HAP-1 (cell line): ENCODE results near the gene NR2F6.
A peak's percentile ranks its signal among the peaks of the same experiment; 100 is the strongest.

ENCODE experiments used
- DNase-seq, 2 experiments: peaks; one replicate each; pipeline ENCODE4 v3.0.0-alpha.2; 2016 to 2020; ENCODE audit warnings: low spot score in 2 of 2
- H3K27me3 ChIP-seq: fragments of 250-450 bp; sonication (Bioruptor Pico); 2 replicates; pipeline ENCODE4 v1.5.1; 2020; ENCODE audit warnings: low read depth, mild to moderate bottlenecking, moderate library complexity
- H3K36me3 ChIP-seq: fragments of 250-450 bp; sonication (Bioruptor Pico); replicated peaks from 2 replicates; pipeline ENCODE4 v1.5.1; 2020; ENCODE audit warnings: mild to moderate bottlenecking
- H3K4me1 ChIP-seq: fragments of 250-450 bp; sonication (Bioruptor Pico); 2 replicates; pipeline ENCODE4 v1.5.1; 2020; ENCODE audit warnings: mild to moderate bottlenecking
- H3K4me3 ChIP-seq: fragments of 250-450 bp; sonication (Bioruptor Pico); 2 replicates; pipeline ENCODE4 v1.5.1; 2020; ENCODE audit warnings: mild to moderate bottlenecking, moderate library complexity
- H3K9me3 ChIP-seq: fragments of 250-450 bp; sonication (Bioruptor Pico); 2 replicates; pipeline ENCODE4 v1.5.1; 2020; ENCODE audit warnings: mild to moderate bottlenecking, moderate library complexity
- in situ Hi-C: fragments of 300-500 bp; cut with MboI; formaldehyde crosslinking; loops from 3 replicates; pipeline ENCODE4 v1.14.3; 2020; ENCODE audit warnings: low sequenced_read_pairs, inconsistent platforms, mixed read lengths

The NR2F6 gene

DNA sequence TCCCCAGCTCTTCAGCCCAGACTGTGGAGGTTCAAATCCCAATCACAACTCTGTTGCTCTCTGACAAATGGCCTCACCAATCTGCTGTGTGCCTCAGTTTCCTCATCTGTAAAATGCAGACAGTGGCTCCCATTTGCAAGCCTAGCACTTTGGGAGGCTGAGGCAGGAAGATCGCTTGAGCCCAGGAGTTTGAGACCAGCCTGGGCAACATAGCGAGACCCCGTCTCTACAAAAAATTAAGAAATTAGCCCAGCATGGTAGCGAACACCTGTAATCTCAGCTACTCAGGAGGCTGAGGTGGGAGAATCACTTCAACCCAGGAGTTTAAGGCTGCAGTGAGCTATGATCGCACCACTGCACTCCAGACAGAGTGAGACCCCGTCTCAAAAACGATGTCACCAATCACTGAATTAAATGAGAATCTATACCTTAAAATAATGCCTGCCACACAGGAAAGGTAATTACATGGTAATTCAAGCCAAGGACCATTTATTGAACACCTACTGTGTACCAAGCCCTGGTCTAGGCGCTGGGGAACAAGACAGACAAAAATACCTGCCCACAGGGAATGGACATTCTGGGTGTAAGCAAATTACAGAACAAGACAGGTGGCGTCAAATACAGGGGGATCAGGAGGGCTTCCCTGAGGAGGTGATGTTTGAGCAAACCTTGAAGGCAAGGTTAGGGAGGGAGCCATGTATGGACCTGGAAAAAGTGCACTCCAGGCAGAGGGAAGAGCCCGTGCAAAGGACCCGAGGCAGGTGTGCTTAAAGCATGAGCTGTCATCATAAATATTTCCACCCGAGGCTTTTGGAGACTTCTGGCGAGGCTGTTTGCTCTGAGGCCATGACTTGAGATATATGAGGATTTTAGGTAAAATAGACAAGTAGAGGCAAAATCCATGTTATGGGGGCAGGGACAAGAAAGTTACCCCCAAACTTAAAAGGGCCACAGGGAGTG lies 7.7 kb downstream of the NR2F6 start:
- DNase-seq = no peak
- in situ Hi-C loops = no loop called here
- Histone ChIP-seq H3K27me3 (no peaks in the 10 kb centered on the region), H3K9me3 (no peaks in the 10 kb centered on the region), H3K36me3 (peaks cover 46% of the 10 kb centered on the region), H3K4me3 (no peak overlapping the region), H3K4me1 (peaks cover 21% of the 10 kb centered on the region)

DNA sequence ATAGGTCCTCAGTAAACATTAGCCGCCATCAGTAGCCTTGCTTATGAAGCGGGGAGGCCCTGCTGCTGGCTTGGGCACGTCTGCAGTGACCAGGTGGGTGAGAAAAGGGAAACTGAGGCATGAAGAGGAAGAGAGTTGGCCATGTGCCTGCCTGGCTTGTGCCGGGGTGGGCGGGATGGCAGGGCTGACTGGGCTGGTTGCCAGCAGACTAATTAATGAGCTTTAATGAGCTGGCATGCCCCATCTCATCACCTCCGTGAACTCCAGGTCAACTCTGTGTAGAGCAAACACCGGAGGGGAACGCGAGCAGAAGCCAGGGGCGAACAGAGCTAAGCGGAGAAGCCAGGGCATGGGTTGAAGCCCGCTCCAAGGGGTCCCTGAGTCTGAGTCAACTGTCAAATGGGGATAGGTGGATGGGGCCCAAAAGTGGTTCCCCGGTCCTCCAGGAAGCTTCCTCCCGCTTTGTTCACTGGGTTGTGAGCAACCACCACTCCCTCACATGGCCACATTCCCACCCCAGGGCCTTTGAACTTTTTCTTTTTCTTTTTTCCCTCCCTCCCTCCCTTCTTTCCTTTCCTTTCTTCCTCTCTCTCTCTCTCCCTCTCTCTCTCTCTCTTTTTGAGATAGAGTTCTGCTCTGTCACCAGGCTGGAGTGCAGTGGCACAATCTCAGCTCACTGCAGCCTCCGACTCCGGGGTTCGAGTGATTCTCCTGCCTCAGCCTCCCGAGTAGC lies 8.7 kb downstream of the NR2F6 start:
- Histone ChIP-seq H3K4me3 (no peak overlapping the region), H3K4me1 (peaks cover 12% of the 10 kb centered on the region), H3K36me3 (peaks cover 56% of the 10 kb centered on the region), H3K9me3 (no peaks in the 10 kb centered on the region), H3K27me3 (no peaks in the 10 kb centered on the region)
- in situ Hi-C loops = no loop called here
- no peak for DNase-seq

DNA sequence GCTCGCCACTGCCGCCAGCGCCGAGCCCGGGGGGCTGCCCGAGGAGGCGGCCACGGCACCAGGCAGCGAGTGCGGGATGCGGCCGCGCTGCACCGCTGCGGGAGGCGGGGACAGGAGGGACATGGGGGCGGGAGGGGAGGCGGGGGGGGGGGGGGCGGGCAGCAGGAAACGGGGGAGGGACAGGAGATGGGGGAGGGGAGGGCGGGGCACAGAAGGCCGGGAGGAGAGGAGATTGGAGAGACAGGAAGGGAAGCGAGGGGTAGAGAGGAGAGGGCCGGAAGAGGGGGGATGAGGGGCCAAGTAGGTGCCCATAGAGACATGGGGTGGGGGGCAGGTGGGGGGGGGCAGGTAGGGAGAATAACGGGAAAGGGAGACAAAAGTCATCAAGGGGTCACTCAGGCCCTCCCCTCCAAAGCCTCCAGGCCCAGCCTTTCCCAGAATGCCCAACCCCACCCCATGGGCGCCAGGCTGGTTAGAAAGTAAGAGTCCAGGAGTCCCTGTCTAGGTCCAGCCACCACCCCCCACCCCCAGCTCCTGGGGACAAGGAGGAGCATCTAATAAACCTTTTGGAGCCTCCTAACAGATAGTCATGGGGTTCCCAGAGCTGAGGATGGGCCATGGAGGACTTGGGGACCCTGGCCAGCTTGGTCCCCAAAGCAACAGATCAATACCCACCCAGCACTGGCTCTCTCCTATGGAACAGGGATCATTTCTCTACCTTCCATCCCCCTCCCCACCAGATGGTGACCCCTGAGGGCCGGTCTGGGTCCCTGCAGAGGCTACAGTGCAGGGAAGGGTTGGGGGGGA lies 9.5 kb downstream of the NR2F6 start:
- H3K36me3 ChIP-seq = peaks cover 62% of the 10 kb centered on the region
- no peaks in the 10 kb centered on the region for H3K9me3 ChIP-seq
- peak; percentile 48 to 73 for DNase-seq
- no peaks in the 10 kb centered on the region for H3K27me3 ChIP-seq
- peak overlapping the region; percentile 54 for H3K4me3 ChIP-seq
- in situ Hi-C loops = no loop called here
- H3K4me1 ChIP-seq = peaks cover 12% of the 10 kb centered on the region

DNA sequence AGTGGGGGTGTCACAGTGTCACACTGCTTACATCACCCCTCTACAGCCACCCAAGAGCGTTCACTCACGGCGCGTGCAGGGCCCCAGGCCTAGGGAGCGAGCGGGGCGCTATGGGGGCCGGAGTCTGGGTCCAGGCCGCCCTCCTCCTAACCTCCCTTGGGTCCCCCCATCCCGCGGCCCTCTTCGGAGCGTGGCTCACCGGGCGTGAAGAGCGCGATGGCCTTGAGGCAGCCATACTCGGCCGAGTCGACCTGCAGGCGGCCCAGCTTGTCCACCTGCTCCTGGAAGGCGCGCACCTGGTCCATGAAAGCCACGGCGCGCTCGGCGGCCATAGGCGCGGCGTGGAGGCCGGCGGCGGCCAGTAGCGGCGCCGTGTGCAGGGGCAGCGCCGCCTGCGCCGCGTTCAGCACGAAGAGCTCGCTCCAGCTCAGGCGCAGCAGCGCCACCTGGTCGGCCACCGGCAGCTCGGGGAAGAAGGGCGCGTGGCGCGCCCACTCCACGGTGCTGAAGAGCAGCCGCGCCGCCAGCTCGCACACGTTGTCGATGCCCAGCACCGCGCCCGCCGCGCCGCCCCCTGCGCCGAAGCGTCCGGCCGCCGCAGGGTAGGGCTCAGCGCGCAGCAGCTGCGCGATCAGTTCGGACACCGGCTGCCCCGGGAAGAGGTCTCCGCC lies 10.3 kb downstream of the NR2F6 start:
- DNase-seq = peak; percentile 49 to 73
- Histone ChIP-seq H3K27me3 (no peaks in the 10 kb centered on the region), H3K4me3 (peak overlapping the region; percentile 54), H3K9me3 (no peaks in the 10 kb centered on the region), H3K36me3 (peaks cover 62% of the 10 kb centered on the region), H3K4me1 (peaks cover 12% of the 10 kb centered on the region)
- in situ Hi-C loops = no loop called here

DNA sequence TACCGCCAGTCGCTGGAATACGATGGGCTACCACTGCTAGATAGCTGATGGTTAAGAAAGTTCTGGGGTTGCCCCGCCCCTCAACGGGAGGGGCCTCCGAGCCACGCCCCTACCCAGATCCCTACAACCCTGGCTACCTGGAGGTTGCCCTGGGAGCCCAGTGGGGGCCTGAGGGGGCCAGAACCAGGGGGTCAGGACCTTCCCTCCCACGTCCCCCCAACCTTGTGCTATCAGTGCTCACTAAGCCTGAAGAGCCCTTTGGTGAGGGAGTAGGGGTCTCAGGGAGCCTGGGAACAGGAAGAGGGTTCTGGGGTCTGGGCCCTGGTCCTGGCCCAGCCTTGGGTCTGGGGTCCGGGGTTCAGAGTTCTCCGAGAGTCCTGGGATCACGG lies 10.8 kb downstream of the NR2F6 start:
- H3K4me3 ChIP-seq = peak overlapping the region; percentile 54
- peaks cover 12% of the 10 kb centered on the region for H3K4me1 ChIP-seq
- peak; percentile 53 to 80 for DNase-seq
- no peaks in the 10 kb centered on the region for H3K27me3 ChIP-seq
- in situ Hi-C loops = no loop called here
- no peaks in the 10 kb centered on the region for H3K9me3 ChIP-seq
- peaks cover 60% of the 10 kb centered on the region for H3K36me3 ChIP-seq

DNA sequence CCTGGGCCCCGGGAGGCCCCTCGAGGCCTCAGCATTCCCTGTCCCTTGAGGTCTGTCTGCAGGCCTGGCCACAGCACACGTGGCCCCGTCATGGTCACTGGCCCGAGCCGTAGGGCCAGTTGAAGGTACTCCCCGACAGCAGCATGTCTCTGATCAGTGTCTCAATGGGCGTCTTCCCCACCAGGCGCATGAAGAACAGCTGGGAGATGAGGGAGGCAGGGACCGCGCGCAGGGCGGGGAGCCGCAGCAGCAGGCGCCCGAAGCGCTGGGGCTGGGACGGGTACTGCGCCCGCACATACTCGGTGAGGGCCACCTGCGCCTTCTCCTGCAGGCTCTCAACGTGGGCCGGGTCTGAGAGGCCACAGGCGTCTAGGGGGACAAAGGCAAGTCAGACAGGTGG lies 13.5 kb downstream of the NR2F6 start:
- Histone ChIP-seq H3K4me3 (no peak overlapping the region), H3K4me1 (peaks cover 19% of the 10 kb centered on the region), H3K9me3 (no peaks in the 10 kb centered on the region), H3K27me3 (no peaks in the 10 kb centered on the region), H3K36me3 (peaks cover 44% of the 10 kb centered on the region)
- in situ Hi-C loops = no loop called here
- no peak for DNase-seq

DNA sequence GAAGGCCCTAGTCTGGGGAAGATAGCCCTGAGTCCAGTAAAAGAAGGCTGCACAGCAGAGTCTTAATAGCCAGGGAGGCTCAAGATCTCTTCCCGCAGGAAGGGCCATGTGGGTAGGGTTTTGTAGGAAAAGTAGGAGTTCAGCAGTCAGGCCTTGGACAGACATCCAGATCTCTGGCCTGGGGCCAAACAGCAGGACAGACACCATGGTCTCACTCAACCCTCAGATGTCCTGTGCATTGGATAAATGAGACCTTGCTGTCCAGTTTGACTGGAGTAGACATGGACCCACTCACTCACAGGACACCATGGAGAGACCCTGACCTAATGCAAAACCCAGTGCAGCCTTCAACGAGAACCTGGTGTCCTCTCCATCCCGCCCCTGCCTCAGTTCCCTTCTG lies 15.8 kb downstream of the NR2F6 start:
- Histone ChIP-seq H3K4me3 (no peak overlapping the region), H3K27me3 (no peaks in the 10 kb centered on the region), H3K36me3 (peaks cover 40% of the 10 kb centered on the region), H3K9me3 (no peaks in the 10 kb centered on the region), H3K4me1 (peaks cover 19% of the 10 kb centered on the region)
- DNase-seq = no peak
- in situ Hi-C loops = no loop called here

DNA sequence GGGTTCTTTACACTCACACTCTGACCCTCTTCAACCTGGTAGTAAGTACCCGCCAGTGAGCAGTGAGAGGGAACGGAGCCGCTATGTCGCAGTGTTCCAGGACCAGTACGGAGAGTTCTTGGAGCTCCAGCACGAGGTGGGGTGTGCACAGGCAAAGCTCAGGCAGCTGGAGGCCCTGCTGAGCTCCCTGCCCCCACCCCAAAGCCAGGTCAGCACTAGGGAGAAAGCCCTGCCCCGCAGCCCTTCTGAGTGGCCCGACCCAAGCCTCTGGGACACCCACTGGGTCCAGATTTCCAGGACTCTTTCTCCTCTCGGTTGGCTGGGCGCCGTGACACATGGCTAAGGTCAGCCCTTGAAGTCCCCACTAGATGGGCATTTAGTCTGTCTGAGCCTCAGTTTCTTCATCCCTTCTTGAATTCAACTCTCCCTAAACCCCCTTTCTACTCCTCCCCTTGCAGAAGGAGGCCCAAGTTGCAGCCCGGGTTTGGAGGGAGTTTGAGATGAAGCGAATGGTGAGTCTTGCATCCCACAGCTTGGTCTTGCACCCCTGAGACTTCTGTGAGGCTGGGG lies 17.8 kb downstream of the NR2F6 start:
- H3K27me3 ChIP-seq = no peaks in the 10 kb centered on the region
- peaks cover 24% of the 10 kb centered on the region for H3K36me3 ChIP-seq
- peaks cover 14% of the 10 kb centered on the region for H3K4me1 ChIP-seq
- DNase-seq = peak in 1 of 2 experiments; percentile 41
- H3K4me3 ChIP-seq = peak overlapping the region; percentile 80
- no peaks in the 10 kb centered on the region for H3K9me3 ChIP-seq
- in situ Hi-C loops = no loop called here

DNA sequence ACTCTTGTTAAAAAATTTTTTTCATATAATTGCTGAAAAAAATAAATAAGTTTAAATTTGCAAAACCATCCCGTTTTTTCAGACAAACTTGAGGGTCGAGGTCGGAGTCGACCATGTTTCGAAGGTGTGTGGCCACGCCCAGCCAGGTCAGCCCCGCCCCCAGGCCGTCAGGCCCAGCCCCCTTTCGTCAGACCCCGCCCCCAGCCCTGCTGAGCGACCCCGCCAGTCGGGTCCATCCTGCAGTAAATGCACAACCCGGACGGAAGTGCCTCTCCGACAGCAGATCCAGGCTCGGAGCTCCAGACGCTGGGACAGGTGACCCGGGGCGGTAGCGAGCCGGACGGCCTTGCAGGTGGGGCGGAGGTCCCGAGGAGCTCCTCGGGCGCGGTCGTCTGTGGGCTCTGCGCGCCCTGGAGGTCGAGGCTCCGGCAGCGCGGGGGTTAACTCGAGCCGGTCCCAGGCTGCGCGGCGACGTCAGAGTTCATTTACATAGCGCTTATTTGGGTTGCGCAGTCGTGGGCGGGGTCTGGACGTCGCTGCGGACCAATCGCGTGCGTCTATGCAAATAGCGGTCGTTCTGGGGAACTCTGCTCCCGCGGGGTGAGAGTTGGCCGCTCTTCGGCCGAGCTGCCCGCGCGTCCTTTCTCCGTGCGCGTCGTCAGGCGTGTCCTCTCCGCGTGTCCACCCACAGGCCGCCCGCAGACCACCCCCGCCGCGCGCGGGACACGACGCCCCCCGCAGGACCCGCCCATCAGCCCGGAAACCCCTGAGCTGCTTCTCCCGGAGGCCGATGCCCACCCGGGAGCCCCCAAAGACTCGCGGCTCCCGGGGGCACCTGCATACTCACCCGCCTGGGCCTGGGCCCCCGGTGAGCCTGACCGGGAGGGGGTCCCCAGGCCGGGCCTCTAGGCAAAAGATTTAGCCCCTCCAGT lies 19.5 kb downstream of the NR2F6 start, which contains the start of gene OCEL1:
Gene OCEL1, plus strand, starts transcription at position 225 of the 932 bp plus-strand sequence. Its CDS starts 22 bp downstream, at position 247.
- Histone ChIP-seq H3K27me3 (no peaks in the 10 kb centered on the region), H3K9me3 (no peaks in the 10 kb centered on the region), H3K4me3 (peak within 1 kb of the TSS; percentile 80), H3K4me1 (peaks cover 14% of the 10 kb centered on the region), H3K36me3 (peaks cover 10% of the 10 kb centered on the region)
- DNase-seq = peak; percentile 97 to 98
- in situ Hi-C loops = no loop called here

DNA sequence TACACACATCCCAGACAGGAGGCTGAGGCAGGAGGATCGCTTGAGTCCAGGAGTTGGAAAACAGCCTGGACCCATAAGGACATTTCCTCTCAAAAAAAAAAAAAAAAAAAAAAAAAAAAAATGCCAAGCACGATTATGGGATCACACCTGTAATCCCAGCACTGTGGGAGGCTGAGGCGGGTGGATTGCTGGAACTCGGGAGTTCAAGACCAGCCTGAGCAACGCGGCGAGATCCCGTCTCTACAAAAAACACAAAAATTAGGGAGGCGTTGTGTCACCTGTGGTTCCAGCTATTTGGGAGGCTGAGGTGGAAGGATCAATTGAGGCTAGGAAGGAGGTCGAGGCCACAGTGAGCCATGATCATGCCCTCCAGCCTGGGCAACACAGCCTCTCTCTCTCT lies 20.7 kb downstream of the NR2F6 start:
- Histone ChIP-seq H3K36me3 (peaks cover 3% of the 10 kb centered on the region; the same call in 1 of the 2 replicates), H3K4me3 (no peak overlapping the region; the same call in 1 of the 2 replicates), H3K27me3 (no peaks in the 10 kb centered on the region), H3K4me1 (peaks cover 14% of the 10 kb centered on the region), H3K9me3 (no peaks in the 10 kb centered on the region)
- DNase-seq = no peak
- in situ Hi-C loops = no loop called here

DNA sequence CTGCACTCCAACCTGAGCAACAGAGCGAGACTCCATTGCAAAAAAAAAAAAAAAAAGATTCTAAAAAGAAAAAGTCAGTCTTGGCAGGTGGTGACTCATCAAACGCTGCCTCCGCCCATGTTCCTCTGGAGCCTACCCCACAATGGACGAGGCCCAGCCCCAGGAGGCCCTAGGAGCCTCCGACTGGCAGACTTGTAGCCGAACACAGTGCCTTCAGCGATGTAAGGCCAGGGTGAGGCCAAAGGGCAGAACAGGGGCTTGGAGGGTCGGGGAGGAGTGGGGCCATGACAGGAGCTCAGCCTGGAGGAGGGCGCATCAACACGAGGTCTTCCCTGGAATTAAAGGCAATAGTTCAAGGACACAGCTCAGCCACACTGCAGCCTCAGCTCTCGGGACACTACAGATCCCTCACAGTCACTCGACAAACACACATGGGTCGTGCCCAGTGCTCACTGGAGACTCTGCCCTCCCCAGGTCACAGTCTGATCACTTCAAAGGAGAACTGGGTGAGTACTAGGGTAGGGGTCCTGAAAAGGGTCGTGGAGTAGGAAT lies 25.4 kb downstream of the NR2F6 start:
- no peak for DNase-seq
- in situ Hi-C loops = no loop called here
- Histone ChIP-seq H3K4me1 (peaks cover 4% of the 10 kb centered on the region), H3K9me3 (no peaks in the 10 kb centered on the region), H3K36me3 (peaks cover 13% of the 10 kb centered on the region; the same call in 1 of the 2 replicates), H3K27me3 (no peaks in the 10 kb centered on the region), H3K4me3 (no peak overlapping the region)

DNA sequence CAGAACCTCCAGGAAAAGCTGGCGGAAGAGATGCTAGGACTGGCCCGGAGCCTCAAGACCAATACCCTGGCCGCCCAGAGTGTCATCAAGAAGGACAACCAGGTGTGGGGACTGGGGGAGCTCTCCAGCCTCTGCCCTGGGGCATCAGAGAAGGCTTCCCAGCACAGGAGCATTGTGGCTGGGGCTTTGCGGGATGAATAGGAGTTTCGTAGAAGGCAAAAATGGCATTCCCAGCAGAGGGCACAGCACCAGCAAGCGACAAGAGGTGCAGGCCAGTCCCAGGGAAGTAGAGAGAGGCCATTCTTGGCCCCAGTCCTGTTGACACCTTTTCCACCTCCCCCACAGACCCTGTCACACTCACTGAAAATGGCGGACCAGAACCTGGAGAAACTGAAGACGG lies 26.4 kb downstream of the NR2F6 start:
- Histone ChIP-seq H3K4me3 (no peak overlapping the region), H3K27me3 (no peaks in the 10 kb centered on the region), H3K9me3 (no peaks in the 10 kb centered on the region), H3K4me1 (peaks cover 11% of the 10 kb centered on the region), H3K36me3 (peaks cover 13% of the 10 kb centered on the region; the same call in 1 of the 2 replicates)
- in situ Hi-C loops = no loop called here
- no peak for DNase-seq
